Psoas muscle (tissue), 8 donors: Measurements from ENCODE around the gene DSTYK. TPM values are rescaled to one million over a fixed set of nuclear protein-coding genes. Genes with fewer than 3 reads are reported as not detected.
A peak's percentile ranks its signal among the peaks of the same experiment; 100 is the strongest.

ENCODE experiments used
- ATAC-seq, 4 donors: fragments of 200-7000 bp; cut with Tn5 transposase; one replicate each; pipeline ENCODE4 v1.9.1; 2020; ENCODE audit warnings: moderate library complexity in 3 of 4, mild to moderate bottlenecking in 2 of 4
- DNase-seq, 2 donors: peaks; one replicate each; pipeline ENCODE4 v3.0.0-alpha.2; 2020
- H3K27ac ChIP-seq: fragments of 200-600 bp; one replicate; pipeline ENCODE4 v1.8.0; 2022
- H3K27me3 ChIP-seq, 3 donors: fragments of 200-600 bp in 1 of 3; one replicate each; pipeline versions ENCODE4 v1.6.1 to v1.8.0; 2013 to 2022; ENCODE audit warnings: low read length in 2 of 3, mild to moderate bottlenecking in 2 of 3, moderate library complexity in 1 of 3; ENCODE audit not compliant: insufficient read depth in 3 of 3
- H3K36me3 ChIP-seq, 2 donors: fragments of 200-600 bp in 1 of 2; one replicate each; pipeline versions ENCODE4 v1.6.1 to v1.8.0; 2013 to 2022; ENCODE audit warnings: low read depth in 1 of 2, mild to moderate bottlenecking in 1 of 2, moderate library complexity in 1 of 2; ENCODE audit not compliant: insufficient read depth in 1 of 2
- H3K4me1 ChIP-seq: fragments of 200-600 bp; one replicate; pipeline ENCODE4 v1.8.0; 2022
- H3K4me3 ChIP-seq: fragments of 200-600 bp; one replicate; pipeline ENCODE4 v1.8.0; 2022; ENCODE audit warnings: mild to moderate bottlenecking
- H3K9me3 ChIP-seq: fragments of 200-600 bp; one replicate; pipeline ENCODE4 v1.8.0; 2022
- CTCF ChIP-seq: fragments of 200-600 bp; IDR thresholded peaks from one replicate; pipeline ENCODE4 v1.8.0; 2022; ENCODE audit warnings: antibody characterized with exemption
- WGBS, 3 donors: extraction: QIAGEN DNeasy Blood & Tissue Kit; methylation state at CpG; one replicate each; pipeline versions ENCODE4 v1.1.6 to v1.1.7; 2013; 5-methylcytosine and 5-hydroxymethylcytosine counted together
- intact Hi-C, 2 donors: fragments of 100-400 bp; cut with DNase I; formaldehyde crosslinking; loops; one replicate each; pipeline versions ENCODE4 v1.11.0 to v1.14.2; 2022
- polyA plus RNA-seq, 3 donors: library from polyadenylated mRNA; stranded (reverse); fragments of 200-250 nt; gene quantifications; one replicate each; pipeline ENCODE4 v1.2.3, GENCODE V29; 2013
- total RNA-seq, 4 donors: library from RNA; stranded (reverse); fragmentation: NEBNext Ultra II Directional in 2 of 4; extraction: Animal tissue kit (Norgen Biotek cat#: 25700) in 2 of 4; gene quantifications; one replicate each; pipeline versions ENCODE4 v1.2.1 to v1.2.4, GENCODE V29; 2021 to 2023
- donor health status: healthy with polysubstance abuse.
- donor health status: DM: no; HTN: no; CAD: no; lungs with moderate emphysema.
- donor health status: Bipolar disorder and iron deficiency.
- donor health status: healthy.
- donor health status: DM: yes; HTN: yes; CAD: no.
- donor health status: DM: no; HTN: no; CAD: no.
- donor health status: DM: no; HTN: no; CAD: no.
- donor health status: DM: yes; HTN: yes; CAD: no.

The DSTYK gene
- total and polyA plus RNA-seq, 7 donors = 2.3 to 22.6 (median 13.6) TPM

- H3K4me3 ChIP-seq = peak overlapping the region; percentile 37
- H3K27ac ChIP-seq = peak overlapping the region; percentile 76
- no peak for TF ChIP-seq CTCF
- WGBS, 3 donors = 67 to 76% (median 74%) methylated on average over 7 of the region's 7 CpGs
- H3K36me3 ChIP-seq = no peaks in the 10 kb centered on the region
- ATAC-seq = peak in 2 of 4 donors; percentile 18 to 27
- H3K9me3 ChIP-seq = no peaks in the 10 kb centered on the region
- no peak for DNase-seq
- H3K27me3 ChIP-seq = no peaks in the 10 kb centered on the region
- intact Hi-C loops = loop anchor here (5.0 to 10.0 kb wide), 5 partner anchors 36 to 283 kb away; no protein-coding TSS in a partner anchor
- H3K4me1 ChIP-seq = peaks cover 62% of the 10 kb centered on the region
Observed at GRCh38 chr1:205258261-205258691, 46.8 kb upstream of the DSTYK start.

GRCh38 chr1:205257735-205258134 lies 46.2 kb upstream of the DSTYK start:
- H3K27ac ChIP-seq = peak overlapping the region; percentile 76
- H3K27me3 ChIP-seq = no peaks in the 10 kb centered on the region
- H3K9me3 ChIP-seq = no peaks in the 10 kb centered on the region
- 84 to 86% (median 86%) methylated on average over 2 of the region's 2 CpGs for WGBS, 3 donors
- DNase-seq = no peak
- H3K4me3 ChIP-seq = no peak overlapping the region
- intact Hi-C loops = loop anchor here (5.0 to 10.0 kb wide), 5 partner anchors 35 to 283 kb away; no protein-coding TSS in a partner anchor
- no peak for TF ChIP-seq CTCF
- H3K36me3 ChIP-seq = no peaks in the 10 kb centered on the region
- H3K4me1 ChIP-seq = peaks cover 67% of the 10 kb centered on the region
- no peak for ATAC-seq

GRCh38 chr1:205256951-205257625 lies 45.6 kb upstream of the DSTYK start:
- Histone ChIP-seq H3K27ac (no peak overlapping the region), H3K4me3 (no peak overlapping the region), H3K36me3 (no peaks in the 10 kb centered on the region), H3K4me1 (peaks cover 67% of the 10 kb centered on the region), H3K9me3 (no peaks in the 10 kb centered on the region), H3K27me3 (no peaks in the 10 kb centered on the region)
- no peak for TF ChIP-seq CTCF
- DNase-seq (no peak), ATAC-seq (no peak)
- intact Hi-C loops = loop anchor here (1.0 to 10.0 kb wide), 6 partner anchors 28 to 282 kb away; no protein-coding TSS in a partner anchor
- 83 to 90% (median 87%) methylated on average over 19 of the region's 19 CpGs for WGBS, 3 donors

GRCh38 chr1:205255941-205256780 lies 44.7 kb upstream of the DSTYK start:
- Histone ChIP-seq H3K4me1 (peaks cover 67% of the 10 kb centered on the region), H3K27ac (peak overlapping the region; percentile 57), H3K27me3 (no peaks in the 10 kb centered on the region), H3K36me3 (no peaks in the 10 kb centered on the region), H3K9me3 (no peaks in the 10 kb centered on the region), H3K4me3 (no peak overlapping the region)
- WGBS, 3 donors = 21 to 41% (median 26%) methylated on average over 8 of the region's 8 CpGs
- TF ChIP-seq CTCF = peak; percentile 98
- ATAC-seq = peak; percentile 73 to 85 (median 80)
- intact Hi-C loops = loop anchor here (1.0 to 10.0 kb wide), 6 partner anchors 27 to 281 kb away; no protein-coding TSS in a partner anchor
- peak; percentile 89 to 95 for DNase-seq
